Measurements from ENCODE around the gene CAPN5.
"Not testable (repeated sequence)": the region's sequence is repeated elsewhere in the genome, so short reads cannot be mapped to it uniquely, and the experiment has no call there.

CAPN5 gene

GRCh38 chr11:77095551-77096490, 29.1 kb downstream of the CAPN5 start:
- DNase-seq (ENCODE audit: low read depth in 1 of 2, low spot score in 1 of 2): no peak

DNA sequence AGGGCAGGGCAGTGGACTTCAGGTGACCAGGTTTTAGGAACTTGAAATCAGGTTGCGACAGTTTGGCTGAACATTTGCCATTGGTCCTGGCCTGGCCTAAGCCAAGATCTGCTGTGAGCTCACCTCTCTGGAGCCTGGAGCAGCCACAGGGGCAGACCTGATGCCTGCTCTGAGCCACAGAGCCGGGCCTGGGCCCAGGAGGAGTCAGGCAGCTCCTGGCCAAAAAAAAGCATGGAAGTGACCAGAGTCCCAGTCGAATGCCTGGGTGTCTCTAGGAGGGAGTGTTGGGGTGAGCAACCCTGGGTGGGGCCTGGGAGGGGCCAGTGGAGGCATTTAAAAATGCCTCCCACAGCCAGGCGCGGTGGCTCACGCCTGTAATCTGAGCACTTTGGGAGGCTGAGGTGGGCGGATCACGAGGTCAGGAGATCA, 29.8 kb downstream of the CAPN5 start:
- no peak for DNase-seq (ENCODE audit: low read depth in 1 of 2, low spot score in 1 of 2)

DNA sequence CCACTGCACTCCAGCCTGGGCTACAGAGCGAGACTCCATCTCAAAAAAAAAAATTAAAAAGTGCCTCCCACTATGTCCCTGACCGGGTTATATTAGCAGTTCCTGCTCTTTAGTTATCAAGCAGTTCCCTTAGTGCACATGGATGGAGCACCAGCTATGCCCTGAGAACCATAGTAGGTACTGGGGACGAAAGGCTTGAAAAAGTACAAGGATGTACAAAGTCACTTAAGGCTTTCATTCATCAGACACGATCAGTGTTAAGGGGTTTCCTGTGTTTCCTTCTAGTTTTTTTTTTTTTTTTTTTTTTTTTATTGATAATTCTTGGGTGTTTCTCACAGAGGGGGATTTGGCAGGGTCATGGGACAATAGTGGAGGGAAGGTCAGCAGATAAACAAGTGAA, 30.4 kb downstream of the CAPN5 start:
- not testable (repeated sequence) for DNase-seq (ENCODE audit: low read depth in 1 of 2, low spot score in 1 of 2)

DNA sequence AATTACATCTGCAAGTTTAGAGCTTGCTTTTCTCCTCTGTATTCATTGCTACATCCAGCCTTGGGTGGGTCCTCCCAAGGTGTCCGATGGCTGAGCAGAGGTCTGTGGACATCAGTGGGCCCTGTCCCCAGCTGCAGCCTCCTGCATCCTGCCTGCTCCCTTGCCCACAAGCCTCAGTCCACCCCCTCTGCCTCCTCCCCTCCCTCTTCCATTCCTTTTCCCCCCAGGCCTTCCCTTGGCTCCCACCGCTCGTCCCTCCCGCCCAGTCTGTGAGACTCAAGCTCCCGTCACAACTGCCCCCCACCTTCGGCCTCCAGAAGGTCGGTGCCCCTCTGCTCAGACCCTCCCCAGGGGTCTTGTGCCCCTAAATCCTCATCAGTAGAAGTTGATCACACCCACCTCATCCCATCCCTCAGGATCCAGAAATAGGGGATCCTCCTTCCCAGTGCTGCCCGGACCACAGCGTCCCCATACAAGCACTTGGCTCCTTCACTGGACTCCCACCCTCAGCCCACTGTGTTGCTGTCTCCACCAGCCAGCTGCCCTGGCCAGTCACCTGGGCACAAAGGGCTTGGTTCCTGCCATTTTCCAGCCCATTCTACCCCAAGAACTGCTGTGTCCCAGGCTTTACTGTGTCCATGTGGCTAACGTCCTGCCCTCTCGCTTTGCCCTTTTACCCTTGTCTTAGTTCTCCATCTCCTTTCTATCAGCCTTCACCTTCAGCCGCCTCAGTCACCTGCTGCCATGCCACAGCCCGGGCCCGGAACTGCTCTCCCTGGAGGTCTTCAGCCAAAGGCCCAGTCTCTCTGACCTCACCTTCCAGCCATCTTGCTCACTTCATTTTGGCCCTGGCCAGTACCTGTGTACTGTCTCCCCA, 33.6 kb downstream of the CAPN5 start:
- DNase-seq (ENCODE audit: low read depth in 1 of 2, low spot score in 1 of 2): no peak

DNA sequence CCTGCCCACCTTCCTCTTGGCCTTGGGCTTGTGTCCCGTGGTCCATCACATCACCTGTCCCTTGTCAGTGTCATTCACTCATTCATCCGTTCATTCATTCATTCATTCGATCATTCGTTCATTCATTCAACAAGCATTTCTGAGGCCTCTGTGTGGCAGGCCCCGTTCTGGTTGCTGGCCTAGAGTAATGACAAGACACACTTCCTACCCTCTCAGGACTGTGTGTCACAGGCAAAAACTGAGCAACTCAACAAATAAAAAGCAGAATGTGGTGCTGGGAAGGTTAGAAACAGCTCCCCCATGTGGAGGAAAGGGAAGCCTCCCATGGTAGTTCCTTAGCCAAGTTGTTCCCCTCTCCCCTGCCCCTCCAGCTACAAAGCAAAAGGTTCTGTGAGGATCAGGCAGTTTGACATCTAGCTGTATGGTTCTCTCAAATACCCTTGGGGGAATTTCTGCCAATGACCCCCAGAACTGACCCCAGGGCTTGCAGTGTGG, 34.3 kb downstream of the CAPN5 start:
- DNase-seq (ENCODE audit: low read depth in 1 of 2, low spot score in 1 of 2): no peak

- no peak for DNase-seq (ENCODE audit: low read depth in 1 of 2, low spot score in 1 of 2)
These were observed 35.8 kb downstream of the CAPN5 start, which contains the start of gene OMP for GRCh38 chr11:77102246-77103210. Gene OMP, plus strand, starts transcription at chr11:77102840. Its CDS starts 0 bp downstream, at chr11:77102840.

- no peak for DNase-seq (ENCODE audit: low read depth in 1 of 2, low spot score in 1 of 2)
These were observed 36.5 kb downstream of the CAPN5 start for GRCh38 chr11:77103319-77103718.

DNA sequence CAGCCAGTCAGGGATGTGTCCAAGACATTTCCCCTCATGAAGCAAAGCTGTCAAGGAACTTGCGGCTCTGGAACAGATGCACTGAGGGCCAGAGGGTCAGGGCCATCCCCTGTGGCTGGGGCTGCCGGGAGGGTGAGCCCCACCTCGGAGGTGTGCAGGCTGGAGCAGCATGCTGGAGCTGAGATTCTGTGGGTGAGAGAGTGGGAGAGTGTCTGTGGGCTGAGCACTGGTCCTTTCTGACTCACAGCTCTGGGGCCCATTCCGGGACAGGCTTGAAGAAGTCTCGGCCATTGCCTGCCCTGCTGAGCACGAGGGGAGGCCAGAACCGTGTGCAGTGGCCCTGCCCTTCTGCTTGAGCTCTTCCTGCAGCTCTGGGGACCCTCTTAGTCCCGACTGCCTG, 38.0 kb downstream of the CAPN5 start:
- DNase-seq (ENCODE audit: low read depth in 1 of 2, low spot score in 1 of 2): no peak

GRCh38 chr11:77106321-77106720, 39.5 kb downstream of the CAPN5 start:
- no peak for DNase-seq (ENCODE audit: low read depth in 1 of 2, low spot score in 1 of 2)

- no peak for DNase-seq (ENCODE audit: low read depth in 1 of 2, low spot score in 1 of 2)
These were observed 40.0 kb downstream of the CAPN5 start for GRCh38 chr11:77106759-77107158.

DNA sequence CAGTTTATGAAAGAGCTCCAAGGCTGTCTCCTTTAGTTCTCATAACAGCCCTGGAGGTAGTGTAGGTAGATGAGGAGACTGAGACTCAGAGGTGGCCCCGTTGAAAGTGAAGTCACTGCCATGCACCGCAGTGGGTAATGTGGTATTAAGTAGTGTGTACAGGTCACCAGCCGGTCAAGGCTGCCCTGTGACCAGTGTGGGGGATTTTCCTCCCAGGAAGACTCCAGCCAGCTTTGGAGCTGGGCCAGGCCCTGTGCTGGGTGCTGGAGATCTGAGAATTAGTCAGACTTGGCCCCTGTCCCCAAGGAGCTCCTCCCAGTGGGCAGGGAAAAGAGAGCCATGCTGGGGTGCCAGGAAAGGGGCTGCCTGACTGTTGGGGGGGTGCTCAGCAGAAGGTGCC, 41.2 kb downstream of the CAPN5 start:
- DNase-seq (ENCODE audit: low read depth in 1 of 2, low spot score in 1 of 2): no peak

- DNase-seq (ENCODE audit: low read depth in 1 of 2, low spot score in 1 of 2): no peak
These were observed 41.7 kb downstream of the CAPN5 start for GRCh38 chr11:77108436-77108835.

DNA sequence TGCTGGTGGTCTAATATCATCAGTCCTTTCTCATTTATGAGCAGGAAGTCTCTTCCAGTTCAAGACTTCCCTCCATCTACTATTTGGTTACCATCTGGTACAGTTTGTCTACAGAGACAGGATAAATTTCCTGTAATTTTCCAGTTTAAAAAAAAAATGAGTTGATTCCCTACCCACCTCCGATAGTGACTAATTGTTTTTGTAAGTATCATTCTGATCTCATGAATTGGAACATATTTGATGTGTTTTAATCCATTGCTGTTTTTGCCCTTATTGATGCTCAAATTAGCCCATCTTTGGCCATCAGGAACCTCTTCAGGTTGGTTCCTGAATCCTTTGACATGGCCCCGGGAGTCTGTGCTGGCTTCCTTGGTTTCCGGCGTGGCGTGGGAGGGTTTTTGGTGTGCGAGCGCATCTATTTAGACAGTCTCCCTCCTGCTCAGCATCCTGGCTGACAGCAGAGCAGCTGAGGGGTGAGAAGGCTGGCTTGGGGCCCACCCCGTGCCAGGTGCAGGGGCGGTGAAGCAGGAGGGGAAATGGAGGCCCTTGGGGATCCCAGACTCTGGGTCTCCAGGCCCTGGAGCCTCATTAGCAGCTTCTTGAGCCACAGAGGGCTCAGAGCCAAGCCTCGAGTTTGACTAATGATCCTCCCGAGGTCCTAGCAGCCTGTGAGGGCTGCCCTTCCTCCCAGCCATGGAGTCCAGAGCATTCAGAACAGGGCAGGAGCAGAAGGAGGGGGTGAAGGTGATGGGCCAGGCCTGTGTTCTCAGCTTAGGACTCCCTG, 42.7 kb downstream of the CAPN5 start:
- DNase-seq (ENCODE audit: low read depth in 1 of 2, low spot score in 1 of 2): no peak

DNA sequence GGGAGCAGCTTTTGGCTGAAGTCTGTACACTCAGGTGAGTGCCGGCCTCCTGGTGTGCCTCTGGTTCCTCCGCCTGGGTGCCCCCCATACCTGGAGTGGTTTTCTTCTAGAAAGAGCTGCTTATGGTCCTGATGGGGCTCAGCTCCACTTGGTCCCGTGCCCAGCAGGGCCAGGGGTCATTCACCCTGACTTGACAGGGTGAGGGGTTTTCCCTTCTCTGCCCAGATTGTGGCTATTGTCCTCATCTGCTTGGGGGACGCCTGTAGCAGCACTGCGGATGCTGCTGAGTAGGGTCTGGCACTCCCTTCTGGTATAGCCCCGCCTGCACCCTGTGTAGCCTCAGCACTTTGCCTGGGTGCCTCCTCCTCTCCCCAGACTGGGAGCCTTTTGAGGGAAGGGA, 44.1 kb downstream of the CAPN5 start:
- DNase-seq (ENCODE audit: low read depth in 1 of 2, low spot score in 1 of 2): no peak

- DNase-seq (ENCODE audit: low read depth in 1 of 2, low spot score in 1 of 2): no peak
These were observed 44.5 kb downstream of the CAPN5 start for GRCh38 chr11:77111277-77111676.

DNA sequence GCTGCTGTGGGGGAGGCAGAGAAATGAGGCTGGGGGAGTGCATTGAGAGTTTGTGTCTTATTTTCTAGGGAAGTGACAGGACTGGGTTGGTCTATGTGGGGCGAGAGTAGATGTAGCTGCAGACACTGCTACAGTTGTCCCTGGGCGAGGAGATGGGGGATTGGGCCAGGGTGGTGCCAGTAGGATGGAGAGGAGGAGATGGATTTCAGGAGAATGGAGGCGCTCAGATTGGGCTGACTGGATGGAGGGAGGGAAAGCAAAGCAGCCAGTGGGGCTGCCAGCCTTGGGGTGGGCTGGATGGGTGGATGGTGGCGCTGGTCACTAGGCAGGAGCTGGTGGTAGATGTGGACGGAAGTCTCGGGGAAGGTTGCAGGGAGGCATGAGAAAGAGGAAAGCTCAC, 45.2 kb downstream of the CAPN5 start:
- no peak for DNase-seq (ENCODE audit: low read depth in 1 of 2, low spot score in 1 of 2)

GRCh38 chr11:77112641-77113381, 46.0 kb downstream of the CAPN5 start:
- DNase-seq (ENCODE audit: low read depth in 1 of 2, low spot score in 1 of 2): no peak

GRCh38 chr11:77113382-77114088, 46.8 kb downstream of the CAPN5 start:
- DNase-seq (ENCODE audit: low read depth in 1 of 2, low spot score in 1 of 2): no peak
